Measurements from ENCODE around the gene DDR1. TPM values are rescaled to one million over a fixed set of nuclear protein-coding genes. Genes with fewer than 3 reads are reported as not detected.

DDR1 gene
- total RNA-seq, 2 experiments from 2014 or later, result 6.3 to 7.4 TPM

- Mint-ChIP-seq H3K9me3 (ENCODE audit: insufficient read depth) (no peaks in the 10 kb centered on the region), H3K27me3 (ENCODE audit: low read depth) (no peaks in the 10 kb centered on the region), H3K27ac (no peak overlapping the region), H3K36me3 (ENCODE audit: low read depth) (no peaks in the 10 kb centered on the region), H3K4me3 (no peak overlapping the region), H3K4me1 (ENCODE audit: low read depth) (peaks cover 5% of the 10 kb centered on the region)
- ChIA-PET POLR2A (no interaction called here), CTCF (no interaction called here)
- ATAC-seq, result no peak
- no peak for DNase-seq
Measured at GRCh38 chr6:30891450-30891723, 7.1 kb downstream of the DDR1 start.

GRCh38 chr6:30891816-30892538, 7.7 kb downstream of the DDR1 start:
- POLR2A ChIA-PET, result no interaction called here
- DNase-seq (no peak), ATAC-seq (no peak)
- no peaks in the 10 kb centered on the region for H3K36me3 Mint-ChIP-seq (ENCODE audit: low read depth)
- H3K4me3 Mint-ChIP-seq, result no peak overlapping the region
- no peak overlapping the region for H3K27ac Mint-ChIP-seq
- H3K9me3 Mint-ChIP-seq (ENCODE audit: insufficient read depth), result no peaks in the 10 kb centered on the region
- CTCF ChIA-PET, result no interaction called here
- no peaks in the 10 kb centered on the region for H3K4me1 Mint-ChIP-seq (ENCODE audit: low read depth)
- H3K27me3 Mint-ChIP-seq (ENCODE audit: low read depth), result no peaks in the 10 kb centered on the region

GRCh38 chr6:30893001-30893591, 8.8 kb downstream of the DDR1 start:
- Mint-ChIP-seq H3K4me3 (no peak overlapping the region), H3K9me3 (ENCODE audit: insufficient read depth) (no peaks in the 10 kb centered on the region), H3K27me3 (ENCODE audit: low read depth) (no peaks in the 10 kb centered on the region), H3K4me1 (ENCODE audit: low read depth) (no peaks in the 10 kb centered on the region), H3K27ac (no peak overlapping the region), H3K36me3 (ENCODE audit: low read depth) (no peaks in the 10 kb centered on the region)
- DNase-seq, result no peak
- ChIA-PET CTCF (no interaction called here), POLR2A (no interaction called here)
- ATAC-seq, result no peak

- ATAC-seq (no peak), DNase-seq (no peak)
- Mint-ChIP-seq H3K4me1 (ENCODE audit: low read depth) (no peaks in the 10 kb centered on the region), H3K27ac (no peak overlapping the region), H3K36me3 (ENCODE audit: low read depth) (no peaks in the 10 kb centered on the region), H3K27me3 (ENCODE audit: low read depth) (no peaks in the 10 kb centered on the region), H3K4me3 (no peak overlapping the region), H3K9me3 (ENCODE audit: insufficient read depth) (no peaks in the 10 kb centered on the region)
- ChIA-PET POLR2A (interaction anchor here (0.6 kb wide), 1 partner anchor 1446 kb away, joined by 4 read pairs; no protein-coding TSS in a partner anchor), CTCF (no interaction called here)
Measured at GRCh38 chr6:30893666-30894065, 9.3 kb downstream of the DDR1 start.

GRCh38 chr6:30894381-30894780, 10.1 kb downstream of the DDR1 start:
- no peak overlapping the region for H3K27ac Mint-ChIP-seq
- CTCF ChIA-PET, result no interaction called here
- DNase-seq, result no peak
- H3K4me3 Mint-ChIP-seq, result no peak overlapping the region
- no peaks in the 10 kb centered on the region for H3K4me1 Mint-ChIP-seq (ENCODE audit: low read depth)
- no peaks in the 10 kb centered on the region for H3K36me3 Mint-ChIP-seq (ENCODE audit: low read depth)
- no peaks in the 10 kb centered on the region for H3K9me3 Mint-ChIP-seq (ENCODE audit: insufficient read depth)
- ATAC-seq, result no peak
- H3K27me3 Mint-ChIP-seq (ENCODE audit: low read depth), result no peaks in the 10 kb centered on the region
- POLR2A ChIA-PET, result interaction anchor here (0.6 kb wide), 1 partner anchor 1446 kb away, joined by 4 read pairs; no protein-coding TSS in a partner anchor

- DNase-seq (no peak), ATAC-seq (no peak)
- ChIA-PET POLR2A (no interaction called here), CTCF (interaction anchor here (1.0 to 1.5 kb wide), 2 partner anchors 72 to 185 kb away, joined by 3 read pairs; no protein-coding TSS in a partner anchor)
- Mint-ChIP-seq H3K27me3 (ENCODE audit: low read depth) (no peaks in the 10 kb centered on the region), H3K4me3 (no peak overlapping the region), H3K27ac (no peak overlapping the region), H3K9me3 (ENCODE audit: insufficient read depth) (no peaks in the 10 kb centered on the region), H3K36me3 (ENCODE audit: low read depth) (no peaks in the 10 kb centered on the region), H3K4me1 (ENCODE audit: low read depth) (no peaks in the 10 kb centered on the region)
Measured at GRCh38 chr6:30894935-30895334, 10.6 kb downstream of the DDR1 start.

GRCh38 chr6:30895343-30895742, 11.0 kb downstream of the DDR1 start:
- no peaks in the 10 kb centered on the region for H3K4me1 Mint-ChIP-seq (ENCODE audit: low read depth)
- ChIA-PET POLR2A (no interaction called here), CTCF (interaction anchor here (1.0 to 1.5 kb wide), 2 partner anchors 72 to 184 kb away, joined by 3 read pairs; no protein-coding TSS in a partner anchor)
- no peak for DNase-seq
- no peak for ATAC-seq
- H3K36me3 Mint-ChIP-seq (ENCODE audit: low read depth), result no peaks in the 10 kb centered on the region
- no peaks in the 10 kb centered on the region for H3K27me3 Mint-ChIP-seq (ENCODE audit: low read depth)
- no peak overlapping the region for H3K27ac Mint-ChIP-seq
- H3K4me3 Mint-ChIP-seq, result no peak overlapping the region
- H3K9me3 Mint-ChIP-seq (ENCODE audit: insufficient read depth), result no peaks in the 10 kb centered on the region

GRCh38 chr6:30896541-30896940, 12.2 kb downstream of the DDR1 start:
- ATAC-seq, result no peak
- Mint-ChIP-seq H3K4me3 (no peak overlapping the region), H3K27ac (no peak overlapping the region), H3K9me3 (ENCODE audit: insufficient read depth) (no peaks in the 10 kb centered on the region), H3K36me3 (ENCODE audit: low read depth) (no peaks in the 10 kb centered on the region), H3K27me3 (ENCODE audit: low read depth) (no peaks in the 10 kb centered on the region), H3K4me1 (ENCODE audit: low read depth) (no peaks in the 10 kb centered on the region)
- CTCF ChIA-PET, result interaction anchor here (1.5 kb wide), 1 partner anchor 183 kb away, joined by 3 read pairs; no protein-coding TSS in a partner anchor
- POLR2A ChIA-PET, result interaction anchor here (0.9 kb wide), 1 partner anchor 11 kb away, joined by 3 read pairs; no protein-coding TSS in a partner anchor
- DNase-seq, result no peak

- ATAC-seq, result no peak
- H3K27ac Mint-ChIP-seq, result no peak overlapping the region
- ChIA-PET CTCF (no interaction called here), POLR2A (no interaction called here)
- no peaks in the 10 kb centered on the region for H3K27me3 Mint-ChIP-seq (ENCODE audit: low read depth)
- no peaks in the 10 kb centered on the region for H3K36me3 Mint-ChIP-seq (ENCODE audit: low read depth)
- H3K9me3 Mint-ChIP-seq (ENCODE audit: insufficient read depth), result no peaks in the 10 kb centered on the region
- no peak for DNase-seq
- H3K4me3 Mint-ChIP-seq, result no peak overlapping the region
- H3K4me1 Mint-ChIP-seq (ENCODE audit: low read depth), result peaks cover 9% of the 10 kb centered on the region
Measured at GRCh38 chr6:30897882-30898281, 13.6 kb downstream of the DDR1 start.

- H3K9me3 Mint-ChIP-seq (ENCODE audit: insufficient read depth), result no peaks in the 10 kb centered on the region
- ATAC-seq (no peak), DNase-seq (no peak)
- no peaks in the 10 kb centered on the region for H3K36me3 Mint-ChIP-seq (ENCODE audit: low read depth)
- no peak overlapping the region for H3K27ac Mint-ChIP-seq
- H3K4me1 Mint-ChIP-seq (ENCODE audit: low read depth), result peaks cover 11% of the 10 kb centered on the region
- ChIA-PET CTCF (interaction anchor here (0.6 kb wide), 2 partner anchors 56 to 70 kb away, joined by 3 read pairs; no protein-coding TSS in a partner anchor), POLR2A (no interaction called here)
- no peak overlapping the region for H3K4me3 Mint-ChIP-seq
- H3K27me3 Mint-ChIP-seq (ENCODE audit: low read depth), result no peaks in the 10 kb centered on the region
Measured at GRCh38 chr6:30898750-30899360, 14.5 kb downstream of the DDR1 start.

- Mint-ChIP-seq H3K27me3 (ENCODE audit: low read depth) (no peaks in the 10 kb centered on the region), H3K9me3 (ENCODE audit: insufficient read depth) (no peaks in the 10 kb centered on the region), H3K4me1 (ENCODE audit: low read depth) (peaks cover 11% of the 10 kb centered on the region), H3K27ac (no peak overlapping the region), H3K4me3 (no peak overlapping the region), H3K36me3 (ENCODE audit: low read depth) (no peaks in the 10 kb centered on the region)
- POLR2A ChIA-PET, result no interaction called here
- DNase-seq, result no peak
- no peak for ATAC-seq
- CTCF ChIA-PET, result interaction anchor here (2.5 kb wide), 1 partner anchor 14 kb away, joined by 9 read pairs; the partner anchor contains the start of gene VARS2
Measured at GRCh38 chr6:30900863-30901417, 16.6 kb downstream of the DDR1 start.

- Mint-ChIP-seq H3K4me1 (ENCODE audit: low read depth) (peaks cover 11% of the 10 kb centered on the region), H3K27me3 (ENCODE audit: low read depth) (no peaks in the 10 kb centered on the region), H3K36me3 (ENCODE audit: low read depth) (no peaks in the 10 kb centered on the region), H3K27ac (no peak overlapping the region), H3K9me3 (ENCODE audit: insufficient read depth) (no peaks in the 10 kb centered on the region), H3K4me3 (no peak overlapping the region)
- CTCF ChIA-PET, result interaction anchor here (1.5 to 2.5 kb wide), 2 partner anchors 13 to 229 kb away, joined by 3 to 9 read pairs; partner anchors contain the start of gene VARS2
- ATAC-seq (no peak), DNase-seq (no peak)
- POLR2A ChIA-PET, result no interaction called here
Measured at GRCh38 chr6:30901436-30901835, 17.1 kb downstream of the DDR1 start.

Measured in activated CD8-positive, alpha-beta T cell treated with anti-CD3 and anti-CD28 coated beads, Interleukin-2, amount 10 ng/mL, durations not matched to agents 7 days and 5 days (primary cell).